Measurements from ENCODE around the gene MAPK8IP3.

The MAPK8IP3 gene

DNA sequence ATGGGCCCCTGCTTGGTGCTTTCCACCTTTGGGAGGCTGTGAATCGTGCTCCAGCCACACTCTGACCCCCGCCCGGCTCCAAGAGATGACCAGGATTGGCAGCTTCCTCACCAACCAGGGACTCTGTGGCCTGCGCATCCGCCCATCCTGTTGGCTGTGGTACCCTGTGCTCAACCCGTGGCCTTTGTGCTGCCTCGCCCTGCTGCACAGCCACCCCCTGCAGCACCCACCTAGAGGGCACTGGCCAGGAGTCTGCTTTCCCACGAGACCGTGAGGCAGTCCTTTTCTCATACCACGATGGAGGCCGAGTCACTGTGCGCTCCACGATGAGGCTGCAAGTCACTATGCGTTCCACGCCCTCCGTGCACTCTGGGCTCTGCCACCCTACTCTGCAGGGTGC lies 46.0 kb downstream of the MAPK8IP3 start:
- no peaks in the 10 kb centered on the region for H4K20me1 ChIP-seq (ENCODE audit: insufficient read depth, low read length)
- no peaks in the 10 kb centered on the region for H3K4me1 ChIP-seq (ENCODE audit: low read length)
- H2AFZ ChIP-seq (ENCODE audit: low read depth, low read length): no peak overlapping the region
- H3K9ac ChIP-seq (ENCODE audit: low read length): no peak overlapping the region
- H3K9me3 ChIP-seq (ENCODE audit: insufficient read depth, low read length): no peaks in the 10 kb centered on the region
- H3K27ac ChIP-seq (ENCODE audit: low read length): no peak overlapping the region
- H3K79me2 ChIP-seq (ENCODE audit: low read length): no peaks in the 10 kb centered on the region
- H3K27me3 ChIP-seq (ENCODE audit: low read depth, low read length): no peaks in the 10 kb centered on the region
- no peak overlapping the region for H3K4me3 ChIP-seq (ENCODE audit: low read length)
- peaks cover 3% of the 10 kb centered on the region for H3K36me3 ChIP-seq (replicated peaks; ENCODE audit: low read depth, low read length)
- no peak overlapping the region for H3K4me2 ChIP-seq (ENCODE audit: low read length)
- TF ChIP-seq EZH2phosphoT487 (IDR thresholded peaks at IDR 0.05; ENCODE audit: low read depth): no peak
- TF ChIP-seq CTCF (IDR thresholded peaks at IDR 0.05; ENCODE audit: low read depth, low read length): no peak

DNA sequence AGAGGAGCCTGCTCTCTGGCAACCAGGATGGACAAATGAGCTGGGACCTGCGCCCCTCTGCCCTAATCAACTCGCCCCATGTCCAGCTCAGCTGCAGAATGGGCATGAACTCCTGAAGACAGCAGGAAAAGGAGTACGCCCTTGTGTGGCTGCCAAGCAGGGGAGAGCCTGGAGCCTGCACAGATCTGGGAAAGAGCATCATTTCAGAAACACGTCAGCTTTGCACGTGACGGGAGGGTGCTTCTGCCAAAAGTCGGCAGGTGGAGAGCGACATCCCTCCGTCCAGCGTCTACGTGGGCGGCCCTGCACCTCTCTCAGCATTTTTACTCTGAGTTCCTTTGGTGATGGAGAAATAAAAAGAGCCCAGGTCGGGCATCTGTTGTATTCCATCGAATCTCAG lies 46.9 kb downstream of the MAPK8IP3 start:
- Histone ChIP-seq H3K4me3 (ENCODE audit: low read length) (no peak overlapping the region), H3K9me3 (ENCODE audit: insufficient read depth, low read length) (no peaks in the 10 kb centered on the region), H3K79me2 (ENCODE audit: low read length) (no peaks in the 10 kb centered on the region), H3K36me3 (replicated peaks; ENCODE audit: low read depth, low read length) (peaks cover 3% of the 10 kb centered on the region), H3K4me2 (ENCODE audit: low read length) (no peak overlapping the region), H3K27me3 (ENCODE audit: low read depth, low read length) (no peaks in the 10 kb centered on the region), H2AFZ (ENCODE audit: low read depth, low read length) (no peak overlapping the region), H3K4me1 (ENCODE audit: low read length) (no peaks in the 10 kb centered on the region), H3K27ac (ENCODE audit: low read length) (no peak overlapping the region), H4K20me1 (ENCODE audit: insufficient read depth, low read length) (no peaks in the 10 kb centered on the region), H3K9ac (ENCODE audit: low read length) (no peak overlapping the region)
- TF ChIP-seq EZH2phosphoT487 (IDR thresholded peaks at IDR 0.05; ENCODE audit: low read depth) (no peak), CTCF (IDR thresholded peaks at IDR 0.05; ENCODE audit: low read depth, low read length) (no peak)

DNA sequence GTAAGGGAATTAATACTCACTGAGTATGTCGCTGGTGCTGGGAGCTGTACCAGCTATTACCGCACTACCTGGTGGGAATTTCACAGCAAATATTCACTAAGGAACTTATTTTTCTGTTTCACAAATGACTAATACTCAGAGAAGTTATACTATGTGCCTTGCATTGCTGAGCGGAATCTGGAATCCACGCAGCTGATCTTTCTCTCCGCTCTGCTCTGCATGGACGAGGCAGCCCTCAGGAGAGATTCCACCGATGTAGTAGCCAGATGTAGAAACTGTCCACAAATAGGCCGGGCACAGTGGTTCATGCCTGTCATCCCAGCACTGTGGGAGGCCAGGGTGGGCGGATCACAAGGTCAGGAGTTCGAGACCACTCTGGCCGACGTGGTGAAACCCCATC lies 48.2 kb downstream of the MAPK8IP3 start:
- Histone ChIP-seq H3K4me3 (ENCODE audit: low read length) (no peak overlapping the region), H3K4me2 (ENCODE audit: low read length) (no peak overlapping the region), H4K20me1 (ENCODE audit: insufficient read depth, low read length) (no peaks in the 10 kb centered on the region), H3K9me3 (ENCODE audit: insufficient read depth, low read length) (no peaks in the 10 kb centered on the region), H3K4me1 (ENCODE audit: low read length) (no peaks in the 10 kb centered on the region), H3K27ac (ENCODE audit: low read length) (no peak overlapping the region), H3K27me3 (ENCODE audit: low read depth, low read length) (no peaks in the 10 kb centered on the region), H2AFZ (ENCODE audit: low read depth, low read length) (no peak overlapping the region), H3K36me3 (replicated peaks; ENCODE audit: low read depth, low read length) (peaks cover 3% of the 10 kb centered on the region), H3K9ac (ENCODE audit: low read length) (no peak overlapping the region), H3K79me2 (ENCODE audit: low read length) (no peaks in the 10 kb centered on the region)
- TF ChIP-seq CTCF (IDR thresholded peaks at IDR 0.05; ENCODE audit: low read depth, low read length) (no peak), EZH2phosphoT487 (IDR thresholded peaks at IDR 0.05; ENCODE audit: low read depth) (no peak)

- TF ChIP-seq EZH2phosphoT487 (IDR thresholded peaks at IDR 0.05; ENCODE audit: low read depth): no peak
- TF ChIP-seq CTCF (IDR thresholded peaks at IDR 0.05; ENCODE audit: low read depth, low read length): no peak
- H3K9me3 ChIP-seq (ENCODE audit: insufficient read depth, low read length): no peaks in the 10 kb centered on the region
- H3K27me3 ChIP-seq (ENCODE audit: low read depth, low read length): no peaks in the 10 kb centered on the region
- H3K36me3 ChIP-seq (replicated peaks; ENCODE audit: low read depth, low read length): no peaks in the 10 kb centered on the region
- no peak overlapping the region for H3K27ac ChIP-seq (ENCODE audit: low read length)
- no peaks in the 10 kb centered on the region for H3K4me1 ChIP-seq (ENCODE audit: low read length)
- H3K4me3 ChIP-seq (ENCODE audit: low read length): no peak overlapping the region
- H3K9ac ChIP-seq (ENCODE audit: low read length): no peak overlapping the region
- no peak overlapping the region for H3K4me2 ChIP-seq (ENCODE audit: low read length)
- H3K79me2 ChIP-seq (ENCODE audit: low read length): no peaks in the 10 kb centered on the region
- no peaks in the 10 kb centered on the region for H4K20me1 ChIP-seq (ENCODE audit: insufficient read depth, low read length)
- H2AFZ ChIP-seq (ENCODE audit: low read depth, low read length): no peak overlapping the region
These were observed 51.9 kb downstream of the MAPK8IP3 start for GRCh38 chr16:1757714-1758461.
